HEK293 (cell line): ENCODE measurements around the gene UTP15.

ENCODE experiments used
- CTCF ChIA-PET: fragments of 350-600 bp; formaldehyde crosslinking; extraction: SDS; loops from one replicate; lab custom pipeline; 2021; ENCODE audit warnings: antibody characterized with exemption; lab: Yijun Ruan, JAX
- POLR2A ChIA-PET: fragments of 300-600 bp; formaldehyde crosslinking; extraction: SDS; loops from one replicate; lab custom pipeline; 2020; ENCODE audit warnings: antibody characterized with exemption, inconsistent platforms; lab: Yijun Ruan, JAX
- H3K27ac ChIP-seq: fragments of 200-500 bp; sonication (Bioruptor generic); 2 replicates; pipeline ENCODE4 v1.5.1; 2014; ENCODE audit warnings: low read depth, low read length, control low read depth, inconsistent platforms; ENCODE audit errors: extremely low read depth
- H3K36me3 ChIP-seq, 2 experiments: fragments of 200-500 bp in 1 of 2; sonication (Bioruptor generic) in 1 of 2; 1 replicate in 1 of 2; 2 replicates in 1 of 2; pipeline ENCODE4 v1.5.1; 2014 to 2017; ENCODE audit warnings: inconsistent platforms in 2 of 2, low read length in 2 of 2; ENCODE audit not compliant: control insufficient read depth in 2 of 2, insufficient read depth in 1 of 2
- H3K4me1 ChIP-seq: fragments of 200-500 bp; sonication (Bioruptor generic); 2 replicates; pipeline ENCODE4 v1.5.1; 2014; ENCODE audit warnings: mild to moderate bottlenecking, low read length, inconsistent platforms; ENCODE audit not compliant: control insufficient read depth, insufficient read depth
- H3K4me3 ChIP-seq: 2 replicates; pipeline ENCODE4 v1.5.1; 2011; ENCODE audit warnings: low read depth, mild to moderate bottlenecking, control low read depth, low read length, moderate library complexity
- H3K9me3 ChIP-seq: fragments of 200-500 bp; sonication (Bioruptor generic); 2 replicates; pipeline ENCODE4 v1.5.1; 2014; ENCODE audit warnings: low read depth, low read length, inconsistent platforms; ENCODE audit not compliant: control insufficient read depth, insufficient read depth
- GFI1B ChIP-seq: fragments of 450-650 bp; formaldehyde crosslinking; IDR thresholded peaks from 2 replicates; pipeline ENCODE4 v1.5.1; 2016; ENCODE audit warnings: missing biosample characterization, missing genetic modification characterization
- MEIS1 ChIP-seq: sonication (generic); formaldehyde crosslinking; IDR thresholded peaks from 2 replicates; pipeline ENCODE4 v1.8.1; 2022; ENCODE audit warnings: missing genetic modification reagents, mild to moderate bottlenecking, borderline replicate concordance
- PRDM10 ChIP-seq: fragments of 450-650 bp; formaldehyde crosslinking; IDR thresholded peaks from 2 replicates; pipeline ENCODE4 v1.5.1; 2016; ENCODE audit warnings: missing biosample characterization, missing genetic modification characterization
- REST ChIP-seq: fragments of 450-650 bp; formaldehyde crosslinking; IDR thresholded peaks from 2 replicates; pipeline ENCODE4 v1.5.1; 2016; ENCODE audit warnings: missing biosample characterization, missing genetic modification characterization
- ZBTB1 ChIP-seq: fragments of 450-650 bp; formaldehyde crosslinking; IDR thresholded peaks from 2 replicates; pipeline ENCODE4 v1.5.1; 2016; ENCODE audit warnings: missing biosample characterization, missing genetic modification characterization
- ZBTB17 ChIP-seq: fragments of 450-650 bp; formaldehyde crosslinking; IDR thresholded peaks from 2 replicates; pipeline ENCODE4 v1.5.1; 2016; ENCODE audit warnings: missing biosample characterization, missing genetic modification characterization
- ZNF112 ChIP-seq: fragments of 450-650 bp; formaldehyde crosslinking; IDR thresholded peaks from 2 replicates; pipeline ENCODE4 v1.5.0; 2017; ENCODE audit warnings: missing biosample characterization, missing genetic modification characterization
- ZNF146 ChIP-seq: fragments of 450-650 bp; formaldehyde crosslinking; IDR thresholded peaks from 2 replicates; pipeline ENCODE4 v1.5.1; 2016; ENCODE audit warnings: missing biosample characterization, missing genetic modification characterization
- ZNF157 ChIP-seq: fragments of 450-650 bp; formaldehyde crosslinking; IDR thresholded peaks from 2 replicates; pipeline ENCODE4 v1.5.1; 2016; ENCODE audit warnings: missing biosample characterization, missing genetic modification characterization
- ZNF16 ChIP-seq: fragments of 450-650 bp; formaldehyde crosslinking; IDR thresholded peaks from 2 replicates; pipeline ENCODE4 v1.5.1; 2016; ENCODE audit warnings: low read depth, missing biosample characterization, missing genetic modification characterization
- ZNF221 ChIP-seq: fragments of 450-650 bp; formaldehyde crosslinking; IDR thresholded peaks from 2 replicates; pipeline ENCODE4 v1.5.1; 2017; ENCODE audit warnings: missing biosample characterization, missing genetic modification characterization, borderline replicate concordance
- ZNF416 ChIP-seq: fragments of 450-650 bp; formaldehyde crosslinking; IDR thresholded peaks from 2 replicates; pipeline ENCODE4 v1.5.1; 2016; ENCODE audit warnings: missing biosample characterization, missing genetic modification characterization
- ZNF514 ChIP-seq: fragments of 450-650 bp; formaldehyde crosslinking; IDR thresholded peaks from 2 replicates; pipeline ENCODE4 v1.5.1; 2016; ENCODE audit warnings: missing biosample characterization, missing genetic modification characterization
- ZNF521 ChIP-seq: fragments of 450-650 bp; formaldehyde crosslinking; IDR thresholded peaks from 2 replicates; pipeline ENCODE4 v1.5.1; 2017; ENCODE audit warnings: missing biosample characterization, mild to moderate bottlenecking, missing genetic modification characterization
- ZNF555 ChIP-seq: fragments of 450-650 bp; formaldehyde crosslinking; conservative IDR thresholded peaks from 2 replicates; pipeline ENCODE4 v1.5.1; 2017; ENCODE audit warnings: missing biosample characterization, mild to moderate bottlenecking, missing genetic modification characterization, inconsistent platforms
- ZNF561 ChIP-seq: fragments of 450-650 bp; IDR thresholded peaks from 2 replicates; pipeline ENCODE4 v1.5.1; 2018; ENCODE audit warnings: missing biosample characterization, missing genetic modification characterization, borderline replicate concordance
- ZNF664 ChIP-seq: fragments of 450-650 bp; formaldehyde crosslinking; IDR thresholded peaks from 2 replicates; pipeline ENCODE4 v1.5.1; 2016; ENCODE audit warnings: missing biosample characterization, missing genetic modification characterization
- ZNF785 ChIP-seq: fragments of 450-650 bp; formaldehyde crosslinking; IDR thresholded peaks from 2 replicates; pipeline ENCODE4 v1.5.1; 2016; ENCODE audit warnings: missing biosample characterization, missing genetic modification characterization
- ZNF830 ChIP-seq: fragments of 450-650 bp; IDR thresholded peaks from 2 replicates; pipeline ENCODE4 v1.5.0; 2018; ENCODE audit warnings: missing biosample characterization, missing genetic modification characterization, low read depth, mild to moderate bottlenecking, moderate library complexity
- ZSCAN16 ChIP-seq: fragments of 450-650 bp; formaldehyde crosslinking; IDR thresholded peaks from 2 replicates; pipeline ENCODE4 v1.5.1; 2016; ENCODE audit warnings: missing biosample characterization, missing genetic modification characterization

UTP15 gene

GRCh38 chr5:73542020-73542419 lies 23.5 kb upstream of the UTP15 start:
- ChIA-PET CTCF (interaction anchor here (2.4 kb wide), 1 partner anchor 22 kb away, joined by 15 read pairs; no protein-coding TSS in a partner anchor), POLR2A (no interaction called here)
- Histone ChIP-seq H3K9me3 (no peaks in the 10 kb centered on the region), H3K27ac (no peak overlapping the region), H3K4me1 (no peaks in the 10 kb centered on the region), H3K36me3 (no peaks in the 10 kb centered on the region), H3K4me3 (no peak overlapping the region)
- TF ChIP-seq GFI1B (no peak), MEIS1 (CRISPR knock-in tag) (no peak), ZNF16 (tag by site-specific recombination) (no peak), ZSCAN16 (tag by site-specific recombination) (no peak), ZNF416 (tag by site-specific recombination) (no peak), REST (tag by site-specific recombination) (no peak), ZNF221 (tag by site-specific recombination) (no peak)

GRCh38 chr5:73544429-73545402 lies 20.8 kb upstream of the UTP15 start:
- Histone ChIP-seq H3K9me3 (no peaks in the 10 kb centered on the region), H3K36me3 (no peaks in the 10 kb centered on the region), H3K27ac (no peak overlapping the region), H3K4me3 (no peak overlapping the region), H3K4me1 (no peaks in the 10 kb centered on the region)
- ChIA-PET POLR2A (interaction anchor here (0.7 kb wide), 1 partner anchor 1408 kb away, joined by 3 read pairs; no protein-coding TSS in a partner anchor), CTCF (interaction anchor here (0.6 to 1.1 kb wide), 2 partner anchors 25 to 47 kb away, joined by 3 to 4 read pairs; no protein-coding TSS in a partner anchor)
- TF ChIP-seq ZBTB17 (tag by site-specific recombination) (peak; percentile 63), PRDM10 (peak; percentile 51; the same call in 1 of the 2 replicates), ZNF830 (tag by site-specific recombination) (no peak)

GRCh38 chr5:73545403-73545779 lies 20.2 kb upstream of the UTP15 start:
- ChIA-PET POLR2A (no interaction called here), CTCF (no interaction called here)
- Histone ChIP-seq H3K4me3 (no peak overlapping the region), H3K4me1 (no peaks in the 10 kb centered on the region), H3K9me3 (no peaks in the 10 kb centered on the region), H3K36me3 (no peaks in the 10 kb centered on the region), H3K27ac (no peak overlapping the region)
- TF ChIP-seq ZNF561 (tag by site-specific recombination) (no peak), ZBTB1 (tag by site-specific recombination) (no peak), ZNF514 (tag by site-specific recombination) (no peak), ZNF785 (no peak), REST (tag by site-specific recombination) (no peak), ZNF112 (tag by site-specific recombination) (no peak), ZNF555 (tag by site-specific recombination) (no peak), ZNF146 (tag by site-specific recombination) (no peak), ZNF157 (no peak), ZNF521 (no peak), ZNF664 (no peak)
